PFSK-1 (cell line): ENCODE results near the gene TLX3.

ENCODE experiments used
- FOXP2 ChIP-seq: optimal IDR thresholded peaks from 2 replicates; pipeline ENCODE3; 2011; ENCODE audit warnings: borderline replicate concordance, control low read depth, inconsistent platforms; ENCODE audit not compliant: insufficient read depth; ENCODE audit errors: extremely low read length, extremely low read depth
- POLR2AphosphoS5 ChIP-seq: IDR thresholded peaks from 2 replicates; pipeline ENCODE4 v1.6.1; 2012; ENCODE audit warnings: low read depth, mild to moderate bottlenecking, control low read depth, low read length, moderate library complexity
- SIN3A ChIP-seq: IDR thresholded peaks from 2 replicates; pipeline ENCODE4 v1.6.1; 2012; ENCODE audit warnings: mild to moderate bottlenecking, low read length, moderate library complexity, borderline replicate concordance; ENCODE audit not compliant: insufficient read depth
- TAF1 ChIP-seq: IDR thresholded peaks from 2 replicates; pipeline ENCODE4 v1.6.1; 2012; ENCODE audit warnings: low read length, control low read depth, borderline replicate concordance; ENCODE audit not compliant: insufficient read depth
- TF ChIP-seq, protein P1 (sequence below), 2 experiments: IDR thresholded peaks; 2 replicates each; pipeline versions ENCODE4 v1.6.1 to v1.8.0; 2011 to 2012; ENCODE audit warnings: low read depth in 2 of 2, low read length in 2 of 2, control low read depth in 1 of 2, inconsistent platforms in 1 of 2, mild to moderate bottlenecking in 1 of 2, moderate library complexity in 1 of 2; ENCODE audit not compliant: insufficient read depth in 1 of 2

The TLX3 gene

DNA sequence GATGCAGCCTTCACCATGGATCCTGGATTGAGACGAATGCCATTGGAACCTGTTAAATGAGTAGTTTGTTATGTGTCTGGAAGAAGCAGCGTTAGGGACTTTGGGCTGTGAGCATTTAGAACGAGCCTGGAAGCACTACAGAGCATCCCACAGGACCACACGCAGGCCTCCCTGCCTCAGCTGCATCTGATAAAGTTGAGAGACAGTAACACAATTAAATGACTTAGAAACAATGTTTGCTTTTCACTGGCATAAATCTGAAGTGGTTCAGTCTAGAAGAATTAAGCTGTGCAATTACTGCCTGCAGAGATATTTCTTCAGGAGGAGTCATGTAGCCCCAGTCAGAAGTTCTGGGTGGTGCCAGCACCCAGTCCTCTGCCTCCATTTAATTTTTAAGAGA lies 9.8 kb upstream of the TLX3 start:
- TF ChIP-seq, protein P1, sequence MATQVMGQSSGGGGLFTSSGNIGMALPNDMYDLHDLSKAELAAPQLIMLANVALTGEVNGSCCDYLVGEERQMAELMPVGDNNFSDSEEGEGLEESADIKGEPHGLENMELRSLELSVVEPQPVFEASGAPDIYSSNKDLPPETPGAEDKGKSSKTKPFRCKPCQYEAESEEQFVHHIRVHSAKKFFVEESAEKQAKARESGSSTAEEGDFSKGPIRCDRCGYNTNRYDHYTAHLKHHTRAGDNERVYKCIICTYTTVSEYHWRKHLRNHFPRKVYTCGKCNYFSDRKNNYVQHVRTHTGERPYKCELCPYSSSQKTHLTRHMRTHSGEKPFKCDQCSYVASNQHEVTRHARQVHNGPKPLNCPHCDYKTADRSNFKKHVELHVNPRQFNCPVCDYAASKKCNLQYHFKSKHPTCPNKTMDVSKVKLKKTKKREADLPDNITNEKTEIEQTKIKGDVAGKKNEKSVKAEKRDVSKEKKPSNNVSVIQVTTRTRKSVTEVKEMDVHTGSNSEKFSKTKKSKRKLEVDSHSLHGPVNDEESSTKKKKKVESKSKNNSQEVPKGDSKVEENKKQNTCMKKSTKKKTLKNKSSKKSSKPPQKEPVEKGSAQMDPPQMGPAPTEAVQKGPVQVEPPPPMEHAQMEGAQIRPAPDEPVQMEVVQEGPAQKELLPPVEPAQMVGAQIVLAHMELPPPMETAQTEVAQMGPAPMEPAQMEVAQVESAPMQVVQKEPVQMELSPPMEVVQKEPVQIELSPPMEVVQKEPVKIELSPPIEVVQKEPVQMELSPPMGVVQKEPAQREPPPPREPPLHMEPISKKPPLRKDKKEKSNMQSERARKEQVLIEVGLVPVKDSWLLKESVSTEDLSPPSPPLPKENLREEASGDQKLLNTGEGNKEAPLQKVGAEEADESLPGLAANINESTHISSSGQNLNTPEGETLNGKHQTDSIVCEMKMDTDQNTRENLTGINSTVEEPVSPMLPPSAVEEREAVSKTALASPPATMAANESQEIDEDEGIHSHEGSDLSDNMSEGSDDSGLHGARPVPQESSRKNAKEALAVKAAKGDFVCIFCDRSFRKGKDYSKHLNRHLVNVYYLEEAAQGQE (IDR thresholded peaks at IDR 0.05; ENCODE audit: insufficient read depth in 1 of 2, low read depth in 2 of 2, low read length in 2 of 2): no peak
- TF ChIP-seq POLR2AphosphoS5 (no peak), FOXP2 (no peak), SIN3A (no peak), TAF1 (no peak)

DNA sequence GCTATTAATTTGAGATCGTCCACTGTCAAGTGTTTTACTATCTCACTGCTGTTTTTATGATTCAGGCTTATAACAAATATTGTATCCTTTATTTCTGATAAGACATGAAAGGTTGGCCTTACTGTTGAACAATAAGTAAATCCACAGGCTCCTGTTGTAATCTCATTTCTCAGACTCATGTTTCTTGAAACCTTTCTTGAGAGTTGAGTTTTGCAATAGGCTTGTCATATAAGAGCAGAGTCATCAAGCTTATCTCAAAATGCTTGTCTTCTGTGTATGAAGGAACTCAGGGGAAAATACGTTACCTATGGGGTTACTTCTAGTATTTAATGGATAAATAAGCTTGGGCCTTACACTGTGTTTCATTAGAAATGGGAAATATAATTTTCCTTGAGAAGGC lies 9.2 kb upstream of the TLX3 start:
- TF ChIP-seq FOXP2 (no peak), POLR2AphosphoS5 (no peak), SIN3A (no peak), TAF1 (no peak)
- TF ChIP-seq, protein P1 (IDR thresholded peaks at IDR 0.05; ENCODE audit: insufficient read depth in 1 of 2, low read depth in 2 of 2, low read length in 2 of 2): no peak

DNA sequence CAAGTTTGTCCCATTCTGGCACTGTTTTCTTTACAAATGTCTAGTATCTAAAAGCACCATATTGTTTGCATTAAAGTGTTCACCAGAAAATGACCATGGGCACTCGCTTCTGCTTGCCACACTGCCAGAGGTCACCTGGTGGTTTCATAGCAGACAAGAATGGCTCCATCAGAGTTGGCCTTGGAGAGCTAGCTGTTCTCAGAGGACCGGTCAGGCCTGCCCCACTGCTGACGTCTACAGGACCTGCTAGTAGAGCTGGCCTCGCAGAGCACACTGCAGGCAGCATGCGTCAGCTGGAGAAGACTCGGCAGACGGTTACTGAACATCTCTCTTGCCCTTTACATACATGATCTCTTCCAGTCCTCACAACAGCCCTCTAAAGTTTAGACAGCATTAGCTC lies 8.7 kb upstream of the TLX3 start:
- TF ChIP-seq FOXP2 (no peak), POLR2AphosphoS5 (no peak), TAF1 (no peak), SIN3A (no peak)
- TF ChIP-seq, protein P1 (IDR thresholded peaks at IDR 0.05; ENCODE audit: insufficient read depth in 1 of 2, low read depth in 2 of 2, low read length in 2 of 2): no peak

DNA sequence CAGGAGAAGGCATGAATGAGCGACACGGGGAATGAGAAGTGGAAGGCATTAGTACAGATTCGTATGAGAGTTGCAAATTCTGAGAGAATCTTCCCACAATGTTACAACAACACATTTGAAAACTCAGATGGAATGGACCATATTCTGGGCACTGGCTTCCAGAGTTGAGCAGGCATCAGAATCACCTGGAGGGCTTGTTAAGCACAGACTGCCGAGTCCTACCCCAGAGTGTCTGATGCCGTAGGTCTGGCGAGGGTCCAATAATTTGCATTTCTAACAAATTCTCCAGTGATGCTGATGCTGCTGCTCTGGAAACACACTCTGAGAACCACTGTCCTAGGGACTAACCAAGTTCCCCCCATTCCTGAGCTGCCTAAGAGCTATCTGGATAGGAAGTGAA lies 2.9 kb upstream of the TLX3 start:
- TF ChIP-seq POLR2AphosphoS5: no peak
- TF ChIP-seq FOXP2: no peak
- no peak for TF ChIP-seq SIN3A
- TF ChIP-seq TAF1: no peak
- TF ChIP-seq, protein P1 (IDR thresholded peaks at IDR 0.05; ENCODE audit: insufficient read depth in 1 of 2, low read depth in 2 of 2, low read length in 2 of 2): no peak
